Measurements from ENCODE around the gene AKAP17A.
A peak's percentile ranks its signal among the peaks of the same experiment; 100 is the strongest.
"Not testable (repeated sequence)": the region's sequence is repeated elsewhere in the genome, so short reads cannot be mapped to it uniquely, and the experiment has no call there.

Gene AKAP17A

DNA sequence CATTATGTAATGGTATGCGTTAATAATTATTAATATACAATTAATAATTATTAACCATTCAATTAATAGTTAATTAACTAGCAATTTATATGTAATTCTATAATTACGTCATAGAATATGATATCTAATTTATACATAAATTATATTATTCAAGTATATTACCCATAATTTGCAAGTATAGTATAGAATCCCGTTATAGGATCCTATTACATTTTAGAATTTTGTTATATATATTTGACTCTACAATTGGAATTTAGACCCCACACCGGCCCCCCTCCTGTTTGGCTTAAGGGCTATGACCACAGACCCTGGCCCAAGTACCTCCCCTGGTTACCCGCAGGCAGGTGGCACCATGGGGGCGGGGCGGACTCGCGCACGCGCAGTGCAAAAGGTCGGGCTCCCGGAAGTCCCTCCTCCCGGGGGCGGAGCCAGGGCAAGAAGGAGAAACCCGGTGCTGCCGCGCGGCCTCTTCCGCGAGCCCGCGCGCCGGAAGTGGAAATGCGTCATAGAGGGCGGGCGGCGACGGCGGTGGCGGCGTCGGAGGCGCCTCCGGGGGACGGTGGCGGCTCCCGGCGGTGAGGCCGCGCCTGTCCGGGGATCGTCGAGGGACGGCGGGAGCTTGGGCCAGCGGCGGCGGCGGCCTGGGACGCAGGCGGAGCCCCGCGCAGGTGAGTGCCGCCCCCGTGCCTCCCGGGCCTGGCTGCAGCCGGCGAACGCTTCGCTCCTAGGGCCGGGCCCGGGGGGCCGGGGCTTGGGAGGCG, at the start of gene AKAP17A:
Gene AKAP17A (plus strand): TSS at position 503 of the 761 bp plus-strand sequence. CDS start 1,859 bp downstream, outside the sequence.
- peak; percentile 98 for DNase-seq (ENCODE audit: low read depth in 2 of 2)

DNA sequence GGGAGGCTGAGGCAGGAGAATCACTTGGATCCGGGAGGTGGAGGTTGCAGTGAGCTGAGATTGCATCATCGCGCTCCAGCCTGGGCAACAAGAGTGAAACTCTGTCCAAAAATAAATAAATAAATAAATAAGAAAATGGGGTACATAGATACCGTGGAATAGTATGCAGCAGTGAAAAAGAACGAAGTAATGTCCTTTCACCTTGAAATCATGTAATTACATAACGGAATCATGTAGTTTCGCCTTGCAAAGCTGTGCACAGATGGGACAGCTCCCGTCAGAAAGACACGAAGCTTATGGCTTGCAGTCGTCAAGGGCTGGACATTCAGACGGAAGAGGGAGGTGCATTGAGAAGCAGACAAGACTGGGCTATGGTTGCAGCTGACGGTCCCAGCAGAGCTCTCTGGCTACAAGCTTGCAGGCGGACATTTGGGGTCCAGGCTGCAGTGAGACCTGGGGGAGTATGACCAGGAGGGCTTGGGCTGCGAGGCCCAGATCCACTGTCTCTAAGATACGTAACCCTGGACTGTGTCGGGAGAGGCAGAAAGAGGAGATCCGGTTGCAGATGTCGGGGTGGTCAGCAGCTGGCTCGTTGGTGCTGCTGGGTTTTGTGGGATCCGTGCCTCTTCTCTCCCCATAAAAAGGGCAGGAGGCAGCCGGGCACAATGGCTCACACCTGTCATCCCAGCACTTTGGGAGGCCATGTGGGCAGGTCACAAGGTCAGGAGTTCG, 48.2 kb upstream of the AKAP17A start:
- no peak for DNase-seq (ENCODE audit: low read depth in 2 of 2)

- no peak for DNase-seq (ENCODE audit: low read depth in 2 of 2)
Observed at GRCh38 chrX:1545776-1546408, 45.5 kb upstream of the AKAP17A start.

- DNase-seq (ENCODE audit: low read depth in 2 of 2), result no peak
Observed at GRCh38 chrX:1546691-1547251, 44.6 kb upstream of the AKAP17A start.

GRCh38 chrX:1551959-1552546, 39.4 kb upstream of the AKAP17A start:
- no peak for DNase-seq (ENCODE audit: low read depth in 2 of 2)

DNA sequence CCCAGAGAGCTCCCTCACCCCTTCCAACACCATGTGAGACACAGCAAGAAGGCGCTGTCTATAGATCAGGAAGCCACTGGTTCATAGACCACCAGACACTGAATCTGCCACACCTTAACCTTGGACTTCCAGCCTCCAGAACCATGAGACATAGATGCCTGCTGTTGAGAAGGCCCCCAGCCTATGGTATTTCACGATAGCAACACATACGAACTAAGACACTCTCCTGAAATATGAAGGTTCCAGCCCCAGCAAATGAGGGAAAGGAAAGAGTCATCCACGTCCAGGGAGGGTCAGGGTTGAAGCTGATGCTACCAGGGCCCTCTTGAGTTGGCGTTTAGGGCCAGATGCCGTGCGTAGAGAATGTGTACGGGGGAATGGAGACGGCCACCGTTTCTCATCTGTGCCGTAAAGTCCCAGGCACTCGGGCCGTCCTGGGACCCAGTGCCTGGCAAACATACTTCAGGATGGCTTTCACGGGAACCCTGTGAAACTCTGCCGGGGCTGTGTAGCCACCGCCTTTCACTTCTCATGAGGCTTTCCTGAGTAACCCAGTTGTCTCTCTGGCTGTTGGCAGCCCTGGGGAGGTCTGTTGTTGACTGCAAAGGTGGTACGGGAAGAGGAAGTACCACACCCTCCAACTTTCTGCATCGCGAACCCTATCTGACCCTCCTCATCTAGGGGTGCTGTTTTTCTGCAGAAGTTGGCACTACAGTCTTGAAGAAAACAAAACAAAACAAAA, 36.8 kb upstream of the AKAP17A start:
- DNase-seq (ENCODE audit: low read depth in 2 of 2), result no peak

DNA sequence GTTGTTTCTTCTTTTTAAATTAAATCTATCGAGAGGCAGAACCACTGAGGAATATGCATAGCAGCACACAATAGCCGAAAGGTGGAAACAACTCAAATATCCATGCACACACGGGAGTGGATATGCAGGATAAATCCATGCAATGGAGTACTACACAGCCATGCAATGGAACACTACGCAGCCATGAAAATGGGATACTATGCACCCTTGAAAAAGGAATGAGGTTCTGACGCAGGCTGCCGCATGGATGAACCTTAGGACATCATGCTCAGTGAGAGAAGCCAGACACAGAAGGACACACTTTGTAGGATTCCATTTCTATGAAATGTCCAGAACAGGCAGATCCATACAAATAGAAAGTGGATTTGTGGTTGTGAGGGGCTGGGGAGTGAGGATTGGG, 36.0 kb upstream of the AKAP17A start:
- no peak for DNase-seq (ENCODE audit: low read depth in 2 of 2)

- not testable (repeated sequence) for DNase-seq (ENCODE audit: low read depth in 2 of 2)
Observed at GRCh38 chrX:1557442-1557841, 34.0 kb upstream of the AKAP17A start.

- no peak for DNase-seq (ENCODE audit: low read depth in 2 of 2)
Observed at GRCh38 chrX:1558761-1559468, 32.5 kb upstream of the AKAP17A start.

- no peak for DNase-seq (ENCODE audit: low read depth in 2 of 2)
Observed at GRCh38 chrX:1561164-1561563, 30.2 kb upstream of the AKAP17A start.

- not testable (repeated sequence) for DNase-seq (ENCODE audit: low read depth in 2 of 2)
Observed at GRCh38 chrX:1564077-1564476, 27.3 kb upstream of the AKAP17A start.

GRCh38 chrX:1564750-1565683, 26.4 kb upstream of the AKAP17A start:
- DNase-seq (ENCODE audit: low read depth in 2 of 2), result no peak

- DNase-seq (ENCODE audit: low read depth in 2 of 2), result not testable (repeated sequence)
Observed at GRCh38 chrX:1574181-1574580, 17.2 kb upstream of the AKAP17A start.

GRCh38 chrX:1576201-1576992, 15.0 kb upstream of the AKAP17A start:
- no peak for DNase-seq (ENCODE audit: low read depth in 2 of 2)

DNA sequence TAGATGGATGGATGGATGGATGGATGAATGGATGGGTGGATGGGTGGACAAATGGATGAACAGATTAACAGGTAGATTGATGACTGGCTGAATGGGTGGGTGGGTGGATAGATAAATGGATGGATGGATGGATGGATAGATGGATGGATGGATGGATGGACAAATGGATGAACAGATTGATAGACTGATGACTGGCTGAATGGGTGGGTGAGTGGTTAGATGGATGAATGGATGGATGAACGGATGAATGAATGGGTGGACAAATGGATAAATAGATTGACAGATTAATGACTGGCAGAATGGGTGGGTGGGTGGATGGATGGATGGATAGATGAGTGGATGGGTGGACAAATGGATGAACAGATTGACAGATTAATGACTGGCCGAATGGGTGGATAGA, 13.6 kb upstream of the AKAP17A start:
- DNase-seq (ENCODE audit: low read depth in 2 of 2), result no peak

DNA sequence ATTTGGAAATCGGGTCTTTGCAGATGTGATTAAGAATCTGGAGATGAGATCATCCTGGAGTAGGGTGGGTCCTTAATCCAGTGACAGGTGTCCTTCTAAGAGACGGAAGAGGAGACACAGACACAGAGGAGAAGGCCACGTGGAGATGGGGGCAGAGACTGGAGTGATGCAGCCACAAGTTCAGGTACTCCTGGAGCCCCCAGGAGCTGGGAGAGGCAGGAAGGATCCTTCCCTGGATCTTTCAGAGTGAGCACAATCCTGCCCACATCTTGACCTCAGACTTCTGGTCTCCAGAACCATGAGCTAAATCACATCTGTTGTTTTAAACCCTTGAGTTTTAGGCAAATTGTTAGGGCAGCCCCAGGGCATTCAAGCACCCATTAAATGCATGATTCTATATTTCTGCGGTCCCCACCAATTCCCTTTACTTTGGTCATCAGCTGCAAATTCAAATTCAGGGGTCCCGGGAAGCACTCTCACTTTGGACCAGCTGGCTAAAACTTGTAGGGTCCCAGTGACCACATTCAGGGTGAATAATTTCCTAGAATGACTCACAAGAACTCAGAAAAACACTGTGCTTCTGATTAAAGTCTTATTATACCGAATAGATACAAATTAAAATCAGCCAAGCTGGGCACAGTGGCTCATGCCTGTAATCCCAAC, 12.8 kb upstream of the AKAP17A start:
- DNase-seq (ENCODE audit: low read depth in 2 of 2), result no peak

GRCh38 chrX:1581132-1581531, 10.3 kb upstream of the AKAP17A start:
- peak; percentile 48 to 74 for DNase-seq (ENCODE audit: low read depth in 2 of 2)
